Measurements from ENCODE around the gene MBNL1. TPM values are rescaled to one million over a fixed set of nuclear protein-coding genes. Genes with fewer than 3 reads are reported as not detected.

Gene MBNL1
- total RNA-seq = 10 to 100 TPM; 30.5 to 73.2 (median 49.2) TPM
- polyA plus RNA-seq = 10 to 100 TPM; 15.2 to 22.2 TPM

- TF ChIP-seq CTCF (IDR thresholded peaks at IDR 0.05) = no peak
- Histone ChIP-seq H3K36me3 (no peaks in the 10 kb centered on the region), H3K9me3 (no peaks in the 10 kb centered on the region), H3K27ac (peak within 1 kb of the TSS; percentile 97 to 99 (median 98)), H3K4me3 (peak within 1 kb of the TSS; percentile 66 to 85 (median 72)), H3K27me3 (no peaks in the 10 kb centered on the region), H3K4me1 (peaks cover 10 to 44% (median 42%) of the 10 kb centered on the region in 3 donors)
- DNase-seq (peak; percentile 66 to 82 (median 72)), FAIRE-seq (no peak), ATAC-seq (peak; percentile 76 to 84 (median 80))
- 0% methylated on average over 50 of the region's 50 CpGs for WGBS, 2 donors
- intact Hi-C loops (cut with DNase I) = no loop called here
Observed at GRCh38 chr3:152268555-152269055, at the start of gene MBNL1. Gene MBNL1 (plus strand): TSS chr3:152268929. CDS start chr3:152300194, 31,265 bp downstream.

GRCh38 chr3:152219216-152219615 lies 49.5 kb upstream of the MBNL1 start:
- H3K4me3 ChIP-seq = no peak overlapping the region
- FAIRE-seq = no peak
- intact Hi-C loops (cut with DNase I) = no loop called here
- 59 to 77% methylated on average over 3 of the region's 3 CpGs for WGBS, 2 donors
- no peak for TF ChIP-seq CTCF (IDR thresholded peaks at IDR 0.05)
- H3K27ac ChIP-seq = no peak overlapping the region
- H3K9me3 ChIP-seq = no peaks in the 10 kb centered on the region
- no peak for ATAC-seq
- no peaks in the 10 kb centered on the region for H3K36me3 ChIP-seq
- no peaks in the 10 kb centered on the region for H3K27me3 ChIP-seq
- peaks cover 0 to 3% (median 0%) of the 10 kb centered on the region in 3 donors for H3K4me1 ChIP-seq
- no peak for DNase-seq

- intact Hi-C loops (cut with DNase I) = no loop called here
- DNase-seq (no peak), ATAC-seq (no peak), FAIRE-seq (no peak)
- no peak overlapping the region for H3K27ac ChIP-seq
- H3K27me3 ChIP-seq = no peaks in the 10 kb centered on the region
- no peaks in the 10 kb centered on the region for H3K36me3 ChIP-seq
- peaks cover 0 to 3% (median 0%) of the 10 kb centered on the region in 3 donors for H3K4me1 ChIP-seq
- TF ChIP-seq CTCF (IDR thresholded peaks at IDR 0.05) = no peak
- H3K9me3 ChIP-seq = no peaks in the 10 kb centered on the region
- 86 to 88% methylated on average over 2 of the region's 2 CpGs for WGBS, 2 donors
- H3K4me3 ChIP-seq = no peak overlapping the region
Observed at GRCh38 chr3:152219769-152220255, 48.9 kb upstream of the MBNL1 start.

GRCh38 chr3:152222327-152222726 lies 46.4 kb upstream of the MBNL1 start:
- 74 to 77% methylated on average over 2 of the region's 2 CpGs for WGBS, 2 donors

More at GRCh38 chr3:152222327-152222726, 46.4 kb upstream of the MBNL1 start:
- Histone ChIP-seq H3K4me1 (peaks cover 0 to 3% (median 0%) of the 10 kb centered on the region in 3 donors), H3K9me3 (no peaks in the 10 kb centered on the region), H3K4me3 (no peak overlapping the region), H3K27ac (peak overlapping the region in 1 of 4 donors; percentile 2), H3K36me3 (no peaks in the 10 kb centered on the region), H3K27me3 (no peaks in the 10 kb centered on the region)
- no peak for TF ChIP-seq CTCF (IDR thresholded peaks at IDR 0.05)
- intact Hi-C loops (cut with DNase I) = no loop called here
- DNase-seq (no peak), ATAC-seq (peak in 2 of 4 donors; percentile 27), FAIRE-seq (peak; percentile 32)
